Trophoblast cell (in vitro differentiated cells and primary cell): Measurements from ENCODE around the gene NHERF1.

Experiments
- DNase-seq, 2 donors: peaks; one replicate each; pipeline ENCODE4 v3.0.0-alpha.2; 2016
- H2AFZ ChIP-seq: 2 replicates; pipeline ENCODE4 v1.6.1; 2013; ENCODE audit warnings: low read length, moderate library complexity, mild to moderate bottlenecking; ENCODE audit not compliant: insufficient read depth, poor library complexity
- H2AK5ac ChIP-seq: 2 replicates; pipeline ENCODE4 v1.6.1; 2013; ENCODE audit warnings: mild to moderate bottlenecking, low read length
- H2BK120ac ChIP-seq: 2 replicates; pipeline ENCODE4 v1.6.1; 2013; ENCODE audit warnings: low read length, mild to moderate bottlenecking, moderate library complexity; ENCODE audit not compliant: insufficient read depth, poor library complexity
- H2BK12ac ChIP-seq: 2 replicates; pipeline ENCODE4 v1.6.1; 2013; ENCODE audit warnings: mild to moderate bottlenecking, low read length, moderate library complexity
- H2BK5ac ChIP-seq: 2 replicates; pipeline ENCODE4 v1.6.1; 2013; ENCODE audit warnings: low read length, low read depth, moderate library complexity, mild to moderate bottlenecking; ENCODE audit not compliant: poor library complexity
- H3K14ac ChIP-seq: 2 replicates; pipeline ENCODE4 v1.6.1; 2013; ENCODE audit warnings: mild to moderate bottlenecking, low read length
- H3K18ac ChIP-seq: 2 replicates; pipeline ENCODE4 v1.6.1; 2013; ENCODE audit warnings: mild to moderate bottlenecking, low read length
- H3K23ac ChIP-seq: 2 replicates; pipeline ENCODE4 v1.6.1; 2013; ENCODE audit warnings: low read length
- H3K27ac ChIP-seq: 2 replicates; pipeline ENCODE4 v1.5.1; 2013; ENCODE audit warnings: low read depth, mild to moderate bottlenecking, inconsistent platforms, low read length, moderate library complexity
- H3K27me3 ChIP-seq: 2 replicates; pipeline ENCODE4 v1.6.1; 2013; ENCODE audit warnings: inconsistent platforms, mild to moderate bottlenecking, low read length, moderate library complexity; ENCODE audit not compliant: insufficient read depth
- H3K36me3 ChIP-seq, 2 experiments: 1 replicate in 1 of 2; 2 replicates in 1 of 2; pipeline ENCODE4 v1.6.1; 2013; ENCODE audit warnings: low read length in 2 of 2, mild to moderate bottlenecking in 2 of 2, moderate library complexity in 1 of 2; ENCODE audit not compliant: insufficient read depth in 2 of 2, control insufficient read depth in 1 of 2
- H3K4ac ChIP-seq: 2 replicates; pipeline ENCODE4 v1.6.1; 2013; ENCODE audit warnings: low read depth, mild to moderate bottlenecking, low read length, moderate library complexity
- H3K4me1 ChIP-seq, 2 experiments: 1 replicate in 1 of 2; 2 replicates in 1 of 2; pipeline ENCODE4 v1.6.1; 2013; ENCODE audit warnings: low read length in 2 of 2, mild to moderate bottlenecking in 2 of 2, moderate library complexity in 1 of 2; ENCODE audit not compliant: insufficient read depth in 2 of 2, control insufficient read depth in 1 of 2
- H3K4me2 ChIP-seq: 2 replicates; pipeline ENCODE4 v1.6.1; 2013; ENCODE audit warnings: inconsistent platforms, mild to moderate bottlenecking, low read length, moderate library complexity
- H3K4me3 ChIP-seq: 2 replicates; pipeline ENCODE4 v1.5.1; 2013; ENCODE audit warnings: mild to moderate bottlenecking, low read depth, low read length, inconsistent platforms
- H3K79me1 ChIP-seq: one replicate; pipeline ENCODE4 v1.6.1; 2013; ENCODE audit warnings: low read length
- H3K79me2 ChIP-seq: 2 replicates; pipeline ENCODE4 v1.6.1; 2013; ENCODE audit warnings: low read length, mild to moderate bottlenecking; ENCODE audit not compliant: control insufficient read depth, insufficient read depth, poor library complexity
- H3K9ac ChIP-seq: 2 replicates; pipeline ENCODE4 v1.6.1; 2013; ENCODE audit warnings: mild to moderate bottlenecking, low read length
- H3K9me3 ChIP-seq: 2 replicates; pipeline ENCODE4 v1.6.1; 2013; ENCODE audit warnings: low read depth, mild to moderate bottlenecking, control low read depth, inconsistent platforms, low read length; ENCODE audit not compliant: insufficient read depth
- H4K12ac ChIP-seq: 2 replicates; pipeline ENCODE4 v1.6.1; 2013; ENCODE audit warnings: low read depth, mild to moderate bottlenecking, low read length, moderate library complexity
- H4K8ac ChIP-seq: 2 replicates; pipeline ENCODE4 v1.6.1; 2013; ENCODE audit warnings: low read depth, mild to moderate bottlenecking, low read length, moderate library complexity
- H4K91ac ChIP-seq: one replicate; pipeline ENCODE4 v1.6.1; 2013; ENCODE audit warnings: low read depth, mild to moderate bottlenecking, low read length, moderate library complexity
- WGBS: extraction: QIAGEN DNeasy Blood & Tissue Kit; methylation state at CpG from one replicate; pipeline ENCODE4 v1.1.7; 2013; ENCODE audit warnings: missing lambda C conversion rate; ENCODE audit not compliant: insufficient read length, insufficient coverage; ENCODE audit errors: extremely low coverage; 5-methylcytosine and 5-hydroxymethylcytosine counted together

Gene NHERF1

DNA sequence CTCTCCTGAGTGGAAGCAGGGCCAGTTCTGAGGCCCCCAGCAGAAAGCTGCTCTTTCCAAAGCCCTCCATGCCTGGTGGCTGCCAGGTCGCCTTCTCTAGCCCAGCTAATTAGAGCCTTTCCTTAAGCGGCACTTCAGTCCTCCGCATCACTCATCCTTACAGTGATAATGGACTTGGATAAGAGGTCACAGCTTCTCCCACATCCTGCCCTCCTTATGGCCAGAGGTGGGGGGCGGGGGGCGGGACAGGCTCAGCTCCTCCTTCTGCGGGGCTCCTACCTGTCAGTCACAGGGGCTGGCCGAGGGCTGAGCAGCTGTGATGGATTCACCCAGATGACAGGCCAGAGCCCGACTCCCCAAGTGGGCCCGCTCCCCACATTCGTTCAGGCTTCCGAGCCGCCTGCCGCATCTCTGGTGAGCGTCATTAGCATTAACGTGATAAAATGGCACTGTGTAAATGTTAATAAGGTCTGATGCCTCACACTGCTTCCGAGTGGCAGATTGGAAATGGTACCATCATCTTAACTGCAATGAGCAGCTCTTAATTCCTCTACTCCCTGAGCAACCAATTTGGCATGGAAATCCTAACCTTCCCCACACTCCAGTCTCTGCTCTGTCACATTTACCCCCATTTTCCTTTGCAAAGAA lies 70.0 kb downstream of the NHERF1 start:
- H3K4me3 ChIP-seq = no peak overlapping the region
- no peak overlapping the region for H2BK120ac ChIP-seq
- no peak overlapping the region for H3K9ac ChIP-seq
- no peak overlapping the region for H3K4ac ChIP-seq
- H2AFZ ChIP-seq = no peak overlapping the region
- H3K18ac ChIP-seq = no peak overlapping the region
- H4K91ac ChIP-seq = no peak overlapping the region
- no CpG with 5 or more reads among the region's 16 CpGs for WGBS
- no peak overlapping the region for H4K8ac ChIP-seq
- H3K27ac ChIP-seq = no peak overlapping the region
- H3K23ac ChIP-seq = no peak overlapping the region
- no peaks in the 10 kb centered on the region for H3K79me2 ChIP-seq
- H3K79me1 ChIP-seq = no peaks in the 10 kb centered on the region
- H2BK12ac ChIP-seq = no peak overlapping the region
- no peak overlapping the region for H2BK5ac ChIP-seq
- H2AK5ac ChIP-seq = no peak overlapping the region
- H3K4me2 ChIP-seq = no peak overlapping the region
- H3K14ac ChIP-seq = no peak overlapping the region
- peaks cover 24 to 26% of the 10 kb centered on the region in 2 experiments for H3K36me3 ChIP-seq
- DNase-seq = no peak
- no peak overlapping the region for H4K12ac ChIP-seq
- H3K27me3 ChIP-seq = no peaks in the 10 kb centered on the region
- H3K9me3 ChIP-seq = peaks cover 2% of the 10 kb centered on the region
- no peaks in the 10 kb centered on the region for H3K4me1 ChIP-seq
